ENCODE data around the gene POU3F1. TPM values are rescaled to one million over a fixed set of nuclear protein-coding genes. Genes with fewer than 3 reads are reported as not detected.

Gene POU3F1
- total RNA-seq, 1 donor from 2014 or later = not detected

GRCh38 chr1:38003261-38004250 lies 43.0 kb downstream of the POU3F1 start:
- DNase-seq (no peak), ATAC-seq (no peak)
- Histone ChIP-seq H3K27me3 (ENCODE audit: low read depth) (no peaks in the 10 kb centered on the region), H3K27ac (peak overlapping the region; percentile 74), H3K4me1 (peaks cover 53% of the 10 kb centered on the region), H3K4me3 (peak overlapping the region; percentile 69), H3K36me3 (no peaks in the 10 kb centered on the region), H3K9me3 (no peaks in the 10 kb centered on the region)
- TF ChIP-seq CTCF (IDR thresholded peaks at IDR 0.05) = no peak
- intact Hi-C loops (cut with DNase I) = no loop called here

GRCh38 chr1:38000529-38001455 lies 45.8 kb downstream of the POU3F1 start:
- no peak for TF ChIP-seq CTCF (IDR thresholded peaks at IDR 0.05)
- Histone ChIP-seq H3K27me3 (ENCODE audit: low read depth) (no peaks in the 10 kb centered on the region), H3K27ac (peak overlapping the region; percentile 88), H3K36me3 (peaks cover 6% of the 10 kb centered on the region), H3K4me3 (peak overlapping the region; percentile 19), H3K4me1 (peaks cover 75% of the 10 kb centered on the region), H3K9me3 (no peaks in the 10 kb centered on the region)
- no peak for DNase-seq
- intact Hi-C loops (cut with DNase I) = no loop called here
- ATAC-seq = no peak

- H3K4me3 ChIP-seq = peak overlapping the region; percentile 19
- TF ChIP-seq CTCF (IDR thresholded peaks at IDR 0.05) = no peak
- ATAC-seq (no peak), DNase-seq (no peak)
- intact Hi-C loops (cut with DNase I) = no loop called here
- H3K9me3 ChIP-seq = no peaks in the 10 kb centered on the region
- peak overlapping the region; percentile 88 for H3K27ac ChIP-seq
- H3K36me3 ChIP-seq = peaks cover 6% of the 10 kb centered on the region
- peaks cover 81% of the 10 kb centered on the region for H3K4me1 ChIP-seq
- no peaks in the 10 kb centered on the region for H3K27me3 ChIP-seq (ENCODE audit: low read depth)
Measured at GRCh38 chr1:38000233-38000528, 46.4 kb downstream of the POU3F1 start.

- ATAC-seq (peak; percentile 25 to 43), DNase-seq (peak; percentile 60)
- Histone ChIP-seq H3K27ac (peak overlapping the region; percentile 88), H3K4me3 (peak overlapping the region; percentile 19), H3K27me3 (ENCODE audit: low read depth) (no peaks in the 10 kb centered on the region), H3K4me1 (peaks cover 85% of the 10 kb centered on the region), H3K9me3 (no peaks in the 10 kb centered on the region), H3K36me3 (peaks cover 6% of the 10 kb centered on the region)
- no peak for TF ChIP-seq CTCF (IDR thresholded peaks at IDR 0.05)
- intact Hi-C loops (cut with DNase I) = no loop called here
Measured at GRCh38 chr1:37999430-38000232, 47.0 kb downstream of the POU3F1 start.

GRCh38 chr1:37998913-37999429 lies 47.6 kb downstream of the POU3F1 start:
- Histone ChIP-seq H3K36me3 (peaks cover 6% of the 10 kb centered on the region), H3K9me3 (no peaks in the 10 kb centered on the region), H3K4me3 (peak overlapping the region; percentile 19), H3K27ac (peak overlapping the region; percentile 88), H3K27me3 (ENCODE audit: low read depth) (no peaks in the 10 kb centered on the region), H3K4me1 (peaks cover 81% of the 10 kb centered on the region)
- no peak for TF ChIP-seq CTCF (IDR thresholded peaks at IDR 0.05)
- intact Hi-C loops (cut with DNase I) = no loop called here
- ATAC-seq = no peak
- no peak for DNase-seq

Measured in lower lobe of right lung (tissue), 2 donors.